ENCODE results near the gene KLK3. TPM values are rescaled to one million over a fixed set of nuclear protein-coding genes. Genes with fewer than 3 reads are reported as not detected.
A peak's percentile ranks its signal among the peaks of the same experiment; 100 is the strongest.

KLK3 gene
- polyA plus RNA-seq, 2 of the 4 experiments (the other 2 are of a cell fraction): not detected

- POLR2A ChIA-PET: no interaction called here
- DNase-seq (ENCODE audit: low read depth in 1 of 2, low spot score in 1 of 2) (no peak), ATAC-seq (no peak), FAIRE-seq (no peak)
- Histone ChIP-seq H3K27ac (no peak overlapping the region), H3K4me1 (peaks cover 6% of the 10 kb centered on the region; the same call in 1 of the 3 replicates), H3K9me3 (no peaks in the 10 kb centered on the region), H3K4me2 (no peak overlapping the region), H3K4me3 (no peak overlapping the region)
- WGBS (ENCODE audit: missing lambda C conversion rate): 31% methylated on average over 7 of the region's 7 CpGs
- CTCF ChIA-PET: interaction anchor here (1.4 to 2.2 kb wide), 2 partner anchors 9 to 190 kb away, joined by 7 to 8 read pairs; no protein-coding TSS in a partner anchor
- TF ChIP-seq ZFP36 (IDR thresholded peaks at IDR 0.05; ENCODE audit: borderline replicate concordance, partially characterized antibody) (peak; percentile 46), EHF (CRISPR knock-in tag; IDR thresholded peaks at IDR 0.05) (no peak)
Measured at GRCh38 chr19:50831026-50831396, 23.7 kb upstream of the KLK3 start.

- ChIA-PET POLR2A (no interaction called here), CTCF (interaction anchor here (2.2 kb wide), 1 partner anchor 90 kb away, joined by 10 read pairs; no protein-coding TSS in a partner anchor)
- peaks cover 9% of the 10 kb centered on the region; the same call in 1 of the 3 replicates for H3K4me1 ChIP-seq
- DNase-seq (ENCODE audit: low read depth in 1 of 2, low spot score in 1 of 2) (no peak), ATAC-seq (no peak), FAIRE-seq (no peak)
- H3K27ac ChIP-seq: no peak overlapping the region
- no peaks in the 10 kb centered on the region for H3K9me3 ChIP-seq
- WGBS (ENCODE audit: missing lambda C conversion rate): 84% methylated on average over 8 of the region's 8 CpGs
- TF ChIP-seq SMC3 (IDR thresholded peaks at IDR 0.05) (no peak), HDAC2 (IDR thresholded peaks at IDR 0.05) (no peak), RCOR1 (IDR thresholded peaks at IDR 0.05; ENCODE audit: low read depth, low read length) (no peak)
- no peak overlapping the region for H3K4me3 ChIP-seq
- H3K4me2 ChIP-seq: no peak overlapping the region
Measured at GRCh38 chr19:50832666-50833065, 22.0 kb upstream of the KLK3 start.

GRCh38 chr19:50833117-50833801 lies 21.5 kb upstream of the KLK3 start, which contains the start of gene KLK15:
TSS of gene KLK15 (minus strand) at chr19:50833574. CDS start at chr19:50831492, 2,082 bp downstream.
- Histone ChIP-seq H3K4me2 (no peak within 1 kb of the TSS), H3K4me3 (no peak within 1 kb of the TSS), H3K9me3 (no peaks in the 10 kb centered on the region), H3K27ac (no peak within 1 kb of the TSS), H3K4me1 (peaks cover 9% of the 10 kb centered on the region; the same call in 1 of the 3 replicates)
- DNase-seq (ENCODE audit: low read depth in 1 of 2, low spot score in 1 of 2): no peak
- TF ChIP-seq JUN (IDR thresholded peaks at IDR 0.05): no peak
- TF ChIP-seq ZFP36 (IDR thresholded peaks at IDR 0.05; ENCODE audit: borderline replicate concordance, partially characterized antibody): no peak
- no peak for TF ChIP-seq SMC3 (IDR thresholded peaks at IDR 0.05)
- no peak for TF ChIP-seq JUNB (IDR thresholded peaks at IDR 0.05)
- TF ChIP-seq EHF (CRISPR knock-in tag; IDR thresholded peaks at IDR 0.05): no peak
- no peak for TF ChIP-seq CHD4 (IDR thresholded peaks at IDR 0.05; ENCODE audit: borderline replicate concordance)
- TF ChIP-seq RARB (CRISPR knock-in tag; IDR thresholded peaks at IDR 0.05): no peak
- no peak for TF ChIP-seq ELK1 (IDR thresholded peaks at IDR 0.05; ENCODE audit: low read depth, low read length)
- TF ChIP-seq HMGXB4 (CRISPR knock-in tag; IDR thresholded peaks at IDR 0.05; ENCODE audit: borderline replicate concordance): no peak
- no peak for TF ChIP-seq BCL3 (IDR thresholded peaks at IDR 0.05)
- no peak for TF ChIP-seq HOXB5 (CRISPR knock-in tag; IDR thresholded peaks at IDR 0.05)
- ATAC-seq: no peak
- 49% methylated on average over 8 of the region's 8 CpGs for WGBS (ENCODE audit: missing lambda C conversion rate)
- POLR2A ChIA-PET: no interaction called here
- CTCF ChIA-PET: interaction anchor here (2.2 kb wide), 1 partner anchor 89 kb away, joined by 10 read pairs; no protein-coding TSS in a partner anchor
- no peak for FAIRE-seq

- FAIRE-seq: no peak
- Histone ChIP-seq H3K4me3 (no peak overlapping the region), H3K9me3 (no peaks in the 10 kb centered on the region), H3K4me2 (no peak overlapping the region), H3K4me1 (peaks cover 9% of the 10 kb centered on the region; the same call in 1 of the 3 replicates), H3K27ac (no peak overlapping the region)
- ATAC-seq: no peak
- DNase-seq (ENCODE audit: low read depth in 1 of 2, low spot score in 1 of 2): no peak
- 82% methylated on average over 6 of the region's 6 CpGs for WGBS (ENCODE audit: missing lambda C conversion rate)
- ChIA-PET POLR2A (no interaction called here), CTCF (interaction anchor here (1.3 to 2.2 kb wide), 2 partner anchors 19 to 88 kb away, joined by 4 to 10 read pairs; no protein-coding TSS in a partner anchor)
- TF ChIP-seq ELK1 (IDR thresholded peaks at IDR 0.05; ENCODE audit: low read depth, low read length): no peak
- no peak for TF ChIP-seq HOXB5 (CRISPR knock-in tag; IDR thresholded peaks at IDR 0.05)
- TF ChIP-seq RAD21 (conservative IDR thresholded peaks at IDR 0.05 in 1 of 2, IDR thresholded peaks at IDR 0.05 in 1 of 2): no peak
- no peak for TF ChIP-seq PHF8 (IDR thresholded peaks at IDR 0.05; ENCODE audit: borderline replicate concordance, low read depth)
- TF ChIP-seq GATA3 (IDR thresholded peaks at IDR 0.05; ENCODE audit: borderline replicate concordance): no peak
- TF ChIP-seq KDM1A (IDR thresholded peaks at IDR 0.05; ENCODE audit: low read depth): no peak
- no peak for TF ChIP-seq HOXB13 (CRISPR knock-in tag; IDR thresholded peaks at IDR 0.05; ENCODE audit: low read depth)
- TF ChIP-seq BCL3 (IDR thresholded peaks at IDR 0.05): no peak
- no peak for TF ChIP-seq POLR2A (IDR thresholded peaks at IDR 0.05; ENCODE audit: low read length)
- TF ChIP-seq CEBPB (IDR thresholded peaks at IDR 0.05): no peak
- no peak for TF ChIP-seq EP300 (IDR thresholded peaks at IDR 0.05)
- no peak for TF ChIP-seq RNF2 (IDR thresholded peaks at IDR 0.05; ENCODE audit: borderline replicate concordance, low read depth)
Measured at GRCh38 chr19:50833802-50834167, 20.9 kb upstream of the KLK3 start.

Measured in A549 (cell line).